Progenitor cell of endocrine pancreas (in vitro differentiated cells): ENCODE results near the gene SLC44A2. TPM values are rescaled to one million over a fixed set of nuclear protein-coding genes. Genes with fewer than 3 reads are reported as not detected.

Source experiments
- DNase-seq: peaks from one replicate; pipeline ENCODE4 v3.0.0; 2021; ENCODE audit warnings: low spot score; ENCODE audit not compliant: unreplicated experiment
- H3K27ac Mint-ChIP-seq: 2 replicates; pipeline ENCODE4 v1.8.0; 2021; ENCODE audit warnings: mild to moderate bottlenecking, moderate library complexity, mixed read lengths
- H3K27me3 Mint-ChIP-seq: 2 replicates; pipeline ENCODE4 v1.8.0; 2021; ENCODE audit warnings: mixed read lengths
- H3K36me3 Mint-ChIP-seq: 2 replicates; pipeline ENCODE4 v1.8.0; 2022; ENCODE audit warnings: mixed read lengths; ENCODE audit not compliant: insufficient read depth
- H3K4me1 Mint-ChIP-seq: 2 replicates; pipeline ENCODE4 v1.8.0; 2021; ENCODE audit warnings: low read depth, mixed read lengths
- H3K4me3 Mint-ChIP-seq: 2 replicates; pipeline ENCODE4 v1.8.0; 2021; ENCODE audit warnings: low read depth, mild to moderate bottlenecking, moderate library complexity, mixed read lengths
- H3K9me3 Mint-ChIP-seq: 2 replicates; pipeline ENCODE4 v1.8.0; 2021; ENCODE audit warnings: low read depth, mixed read lengths
- total RNA-seq: library from RNA; stranded (reverse); gene quantifications from 2 replicates; pipeline ENCODE4 v1.2.1, GENCODE V29; 2021
- TF ChIP-seq, protein P1 (sequence below): fragments of 200-600 bp; sonication (generic); IDR thresholded peaks from one replicate; pipeline ENCODE4 v1.5.0; 2021; ENCODE audit warnings: antibody characterized with exemption, mild to moderate bottlenecking; ENCODE audit not compliant: unreplicated experiment

Gene SLC44A2
- total RNA-seq, 1 donor from 2014 or later: 164 TPM

DNA sequence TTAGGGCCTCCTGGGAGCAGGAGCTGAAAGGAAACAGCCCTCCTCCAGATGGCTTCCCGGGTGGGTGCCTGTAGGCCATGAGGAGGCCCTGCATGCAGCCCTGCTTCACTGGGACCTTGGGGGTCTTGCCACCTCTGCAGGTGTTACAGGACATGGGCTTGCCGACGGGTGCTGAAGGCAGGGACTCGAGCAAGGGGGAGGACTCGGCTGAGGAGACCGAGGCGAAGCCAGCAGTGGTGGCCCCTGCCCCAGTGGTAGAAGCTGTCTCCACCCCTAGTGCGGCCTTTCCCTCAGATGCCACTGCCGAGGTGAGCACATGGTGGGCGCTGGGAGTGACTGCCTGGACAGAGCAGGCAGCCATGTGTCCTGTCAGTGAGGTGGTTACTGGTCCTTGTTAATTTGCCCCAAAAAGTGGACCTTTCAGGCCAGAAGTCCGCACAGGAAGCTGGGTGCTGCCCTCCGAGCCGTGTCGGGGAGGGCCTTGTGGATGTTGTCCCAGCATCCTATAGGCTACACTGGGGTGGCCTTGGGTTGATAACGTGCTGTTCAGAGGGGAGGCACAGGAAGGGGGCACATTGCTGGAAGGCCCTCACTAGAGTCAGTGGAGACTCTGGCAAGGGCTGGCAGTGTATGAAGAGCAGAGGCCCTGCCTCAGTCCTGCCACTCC, 57.2 kb downstream of the SLC44A2 start:
- no peak for DNase-seq
- H3K9me3 Mint-ChIP-seq: no peaks in the 10 kb centered on the region
- no peak overlapping the region for H3K27ac Mint-ChIP-seq
- no peaks in the 10 kb centered on the region for H3K4me1 Mint-ChIP-seq
- no peaks in the 10 kb centered on the region for H3K27me3 Mint-ChIP-seq
- H3K4me3 Mint-ChIP-seq: no peak overlapping the region
- TF ChIP-seq, protein P1, sequence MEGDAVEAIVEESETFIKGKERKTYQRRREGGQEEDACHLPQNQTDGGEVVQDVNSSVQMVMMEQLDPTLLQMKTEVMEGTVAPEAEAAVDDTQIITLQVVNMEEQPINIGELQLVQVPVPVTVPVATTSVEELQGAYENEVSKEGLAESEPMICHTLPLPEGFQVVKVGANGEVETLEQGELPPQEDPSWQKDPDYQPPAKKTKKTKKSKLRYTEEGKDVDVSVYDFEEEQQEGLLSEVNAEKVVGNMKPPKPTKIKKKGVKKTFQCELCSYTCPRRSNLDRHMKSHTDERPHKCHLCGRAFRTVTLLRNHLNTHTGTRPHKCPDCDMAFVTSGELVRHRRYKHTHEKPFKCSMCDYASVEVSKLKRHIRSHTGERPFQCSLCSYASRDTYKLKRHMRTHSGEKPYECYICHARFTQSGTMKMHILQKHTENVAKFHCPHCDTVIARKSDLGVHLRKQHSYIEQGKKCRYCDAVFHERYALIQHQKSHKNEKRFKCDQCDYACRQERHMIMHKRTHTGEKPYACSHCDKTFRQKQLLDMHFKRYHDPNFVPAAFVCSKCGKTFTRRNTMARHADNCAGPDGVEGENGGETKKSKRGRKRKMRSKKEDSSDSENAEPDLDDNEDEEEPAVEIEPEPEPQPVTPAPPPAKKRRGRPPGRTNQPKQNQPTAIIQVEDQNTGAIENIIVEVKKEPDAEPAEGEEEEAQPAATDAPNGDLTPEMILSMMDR: no peak
- H3K36me3 Mint-ChIP-seq: peaks cover 17% of the 10 kb centered on the region

DNA sequence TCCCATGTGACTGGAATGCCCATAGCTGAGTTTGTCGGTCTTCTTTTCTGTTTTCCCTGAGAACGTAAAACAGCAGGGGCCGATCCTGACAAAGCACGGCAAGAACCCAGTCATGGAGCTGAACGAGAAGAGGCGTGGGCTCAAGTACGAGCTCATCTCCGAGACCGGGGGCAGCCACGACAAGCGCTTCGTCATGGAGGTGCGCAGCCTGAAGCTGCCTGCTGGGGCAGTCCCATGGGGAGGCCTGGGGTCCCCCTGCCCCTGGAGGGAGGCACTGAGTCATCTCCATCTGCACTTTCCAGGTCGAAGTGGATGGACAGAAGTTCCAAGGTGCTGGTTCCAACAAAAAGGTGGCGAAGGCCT, 57.7 kb downstream of the SLC44A2 start:
- H3K27ac Mint-ChIP-seq: peak overlapping the region; percentile 29
- no peaks in the 10 kb centered on the region for H3K4me1 Mint-ChIP-seq
- peaks cover 15% of the 10 kb centered on the region for H3K36me3 Mint-ChIP-seq
- H3K9me3 Mint-ChIP-seq: no peaks in the 10 kb centered on the region
- H3K27me3 Mint-ChIP-seq: no peaks in the 10 kb centered on the region
- H3K4me3 Mint-ChIP-seq: no peak overlapping the region
- TF ChIP-seq, protein P1: no peak
- no peak for DNase-seq

DNA sequence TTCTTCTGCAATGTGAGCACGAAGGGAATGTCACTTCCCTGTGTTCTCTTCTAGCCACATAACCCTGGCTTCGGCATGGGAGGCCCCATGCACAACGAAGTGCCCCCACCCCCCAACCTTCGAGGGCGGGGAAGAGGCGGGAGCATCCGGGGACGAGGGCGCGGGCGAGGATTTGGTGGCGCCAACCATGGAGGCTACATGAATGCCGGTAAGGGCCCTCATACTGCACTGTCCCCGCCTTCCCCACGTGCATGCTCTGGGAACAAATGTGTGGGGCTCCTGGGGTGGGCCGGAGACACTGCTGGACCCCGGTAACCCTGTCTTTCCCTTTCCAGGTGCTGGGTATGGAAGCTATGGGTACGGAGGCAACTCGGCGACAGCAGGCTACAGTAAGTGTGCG, 58.2 kb downstream of the SLC44A2 start:
- Mint-ChIP-seq H3K27me3 (no peaks in the 10 kb centered on the region), H3K36me3 (peaks cover 13% of the 10 kb centered on the region), H3K4me1 (no peaks in the 10 kb centered on the region), H3K27ac (peak overlapping the region; percentile 56), H3K9me3 (no peaks in the 10 kb centered on the region), H3K4me3 (no peak overlapping the region)
- DNase-seq: no peak
- TF ChIP-seq, protein P1: no peak

DNA sequence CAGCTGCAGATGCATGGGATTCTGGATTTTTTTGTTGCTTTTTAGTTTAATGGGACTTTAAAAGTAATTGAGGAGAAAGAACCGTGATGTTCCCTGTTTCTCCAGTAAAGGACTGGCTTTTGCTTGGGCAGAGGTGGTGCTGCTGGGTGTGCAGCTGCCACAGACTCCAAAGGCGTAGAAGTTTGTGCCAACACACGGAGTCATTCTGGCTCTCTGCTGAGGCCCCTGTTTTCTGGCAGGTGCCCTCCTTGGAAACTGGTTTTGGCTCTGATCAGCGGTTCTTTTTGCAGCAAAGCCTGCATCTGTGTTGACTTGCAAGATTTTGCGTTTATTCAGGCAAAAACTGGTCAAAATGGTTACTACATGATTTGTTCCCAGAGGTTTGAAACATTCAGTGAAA, 59.9 kb downstream of the SLC44A2 start:
- peaks cover 17% of the 10 kb centered on the region for H3K36me3 Mint-ChIP-seq
- H3K4me1 Mint-ChIP-seq: no peaks in the 10 kb centered on the region
- DNase-seq: no peak
- H3K27ac Mint-ChIP-seq: no peak overlapping the region
- no peaks in the 10 kb centered on the region for H3K9me3 Mint-ChIP-seq
- no peak overlapping the region for H3K4me3 Mint-ChIP-seq
- TF ChIP-seq, protein P1: no peak
- no peaks in the 10 kb centered on the region for H3K27me3 Mint-ChIP-seq

DNA sequence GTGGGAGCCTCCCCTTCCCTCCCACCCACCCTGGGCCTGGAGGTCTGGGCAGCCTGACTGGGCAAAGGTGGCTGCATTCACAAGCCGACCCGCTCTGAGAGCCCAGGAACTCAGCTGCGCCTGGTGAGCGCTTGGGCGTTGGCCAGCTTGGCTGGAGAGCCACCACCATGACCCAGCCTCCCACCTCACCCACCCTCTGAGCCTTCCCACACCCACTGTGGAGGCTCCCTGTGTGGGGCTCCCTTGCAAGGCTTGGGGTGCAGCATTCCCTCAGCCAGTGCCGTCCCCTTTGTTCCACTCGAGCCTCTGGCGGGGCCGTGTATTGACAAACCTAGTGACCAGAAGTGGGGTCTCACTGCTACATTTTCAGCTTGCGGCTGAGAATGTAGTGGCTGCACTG, 60.8 kb downstream of the SLC44A2 start:
- Mint-ChIP-seq H3K27me3 (no peaks in the 10 kb centered on the region), H3K4me1 (no peaks in the 10 kb centered on the region), H3K9me3 (no peaks in the 10 kb centered on the region), H3K4me3 (no peak overlapping the region), H3K36me3 (peaks cover 19% of the 10 kb centered on the region), H3K27ac (no peak overlapping the region)
- TF ChIP-seq, protein P1: no peak
- DNase-seq: no peak
